Umbilical cord (tissue), 2 donors: ENCODE results near the gene FHIP1B. TPM values are rescaled to one million over a fixed set of nuclear protein-coding genes. Genes with fewer than 3 reads are reported as not detected.
"Not testable (repeated sequence)": the region's sequence is repeated elsewhere in the genome, so short reads cannot be mapped to it uniquely, and the experiment has no call there.

Experiments
- DNase-seq: peaks from one replicate; pipeline ENCODE4 v3.0.0-alpha.2; 2015; ENCODE audit warnings: low spot score
- total RNA-seq: library from RNA; depleted of rRNA; stranded (reverse); fragments of >200 nt; gene quantifications from one replicate; pipeline ENCODE4 v1.2.3, GENCODE V29; 2014; ENCODE audit warnings: low replicate concordance; ENCODE audit not compliant: insufficient read depth

The FHIP1B gene
- total RNA-seq: 11.6 TPM

DNA sequence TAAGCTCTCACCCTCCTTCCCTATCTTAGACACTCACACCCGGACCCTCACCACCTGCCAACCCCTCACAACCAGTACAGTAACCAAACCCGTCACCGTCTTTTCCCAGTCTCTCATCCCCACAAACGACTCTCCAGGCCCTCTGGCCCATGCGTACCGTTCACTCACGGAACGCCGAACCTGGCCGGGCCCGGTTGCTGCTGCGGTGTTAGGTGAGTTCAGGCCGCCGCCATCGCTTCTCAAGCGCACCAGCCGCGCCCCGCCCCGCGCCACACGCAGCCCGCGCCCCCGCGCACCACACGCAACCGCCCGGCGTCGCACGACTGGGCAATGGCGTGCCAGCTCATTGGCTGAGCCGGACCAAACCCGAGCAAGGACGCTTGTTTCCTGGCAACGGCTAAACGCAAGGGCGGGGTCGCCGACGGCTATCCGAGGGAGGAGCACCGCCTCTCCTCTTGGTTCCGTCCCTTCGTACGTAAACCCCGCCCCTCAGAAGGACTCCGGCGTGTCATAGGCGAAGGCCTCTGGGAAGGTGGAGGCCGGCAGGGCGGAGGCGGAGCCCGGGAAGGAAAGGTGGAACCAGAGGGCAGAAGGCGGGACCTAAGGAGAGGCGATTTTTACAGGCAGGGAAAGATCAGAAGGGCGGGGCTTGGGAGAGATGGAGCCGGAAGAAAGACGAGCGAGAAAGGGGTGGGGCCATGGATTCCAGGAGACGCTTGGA is at the start of gene FHIP1B:
Gene FHIP1B (minus strand): TSS at position 250 of the 721 bp plus-strand sequence. CDS start 10,120 bp downstream, outside the sequence.
- DNase-seq: peak; percentile 100

DNA sequence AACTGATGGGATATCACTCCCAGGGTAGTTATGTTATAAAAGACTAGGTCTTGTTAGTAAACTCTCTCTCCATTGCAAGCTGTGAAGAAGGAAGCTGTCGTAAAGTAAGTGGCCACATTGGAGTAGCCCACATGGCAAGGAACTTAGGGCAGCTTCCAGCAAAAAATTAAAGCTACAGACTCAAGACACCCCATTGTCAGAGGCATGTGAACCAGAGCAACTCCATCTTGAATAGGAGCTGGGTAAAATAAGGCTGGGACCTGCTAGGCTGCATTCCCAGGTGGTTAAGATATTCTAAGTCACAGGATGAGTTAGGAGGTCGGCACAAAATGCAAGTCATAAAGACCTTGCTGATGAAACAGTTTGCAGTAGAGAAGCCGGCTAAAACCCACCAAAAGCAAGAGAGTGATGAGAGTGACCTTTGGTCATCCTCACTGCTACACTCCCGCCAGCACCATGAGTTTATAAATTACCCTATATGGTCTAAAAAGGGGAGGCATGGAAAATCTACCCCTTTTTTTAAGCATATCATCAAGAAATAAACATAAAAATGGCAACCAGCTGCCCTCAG is 49.1 kb upstream of the FHIP1B start:
- no peak for DNase-seq

DNA sequence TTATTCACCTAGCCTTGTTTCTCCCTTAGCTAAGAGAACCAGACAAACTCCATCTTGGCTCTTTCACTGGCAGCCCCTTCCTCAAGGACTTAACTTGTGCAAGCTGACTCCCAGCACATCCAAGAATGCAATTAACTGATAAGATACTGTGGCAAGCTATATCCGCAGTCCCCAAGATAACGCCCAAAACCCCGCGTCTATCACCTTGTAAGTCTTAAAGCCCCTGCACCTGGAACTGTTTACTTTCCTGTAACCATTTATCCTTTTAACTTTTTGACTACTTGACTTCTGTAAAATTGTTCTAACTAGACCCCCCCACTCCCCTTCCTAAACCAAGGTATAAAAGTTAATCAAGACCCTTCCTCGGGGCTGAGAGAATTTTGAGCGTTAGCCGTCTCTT is 46.4 kb upstream of the FHIP1B start:
- not testable (repeated sequence) for DNase-seq

DNA sequence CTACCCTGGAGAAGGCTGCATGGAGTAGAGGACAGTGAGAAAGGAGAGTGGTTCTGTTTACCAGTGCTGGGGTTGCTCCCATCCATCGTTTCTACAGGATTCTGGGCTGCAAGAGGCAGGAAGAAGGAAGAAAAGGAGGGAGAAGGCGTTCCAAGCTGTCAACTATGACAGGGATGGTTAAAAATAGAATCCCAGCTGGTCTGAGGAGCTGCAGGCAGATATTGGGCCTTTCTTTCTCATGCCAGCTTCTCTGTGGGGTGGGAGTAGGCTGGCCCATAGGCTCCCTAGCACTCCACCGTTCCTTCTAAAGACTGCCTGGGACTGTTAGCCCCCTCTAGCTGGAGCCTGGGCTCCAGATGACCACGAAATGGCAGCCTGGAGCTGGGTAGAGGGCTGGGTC is 38.8 kb upstream of the FHIP1B start:
- peak; percentile 71 for DNase-seq

DNA sequence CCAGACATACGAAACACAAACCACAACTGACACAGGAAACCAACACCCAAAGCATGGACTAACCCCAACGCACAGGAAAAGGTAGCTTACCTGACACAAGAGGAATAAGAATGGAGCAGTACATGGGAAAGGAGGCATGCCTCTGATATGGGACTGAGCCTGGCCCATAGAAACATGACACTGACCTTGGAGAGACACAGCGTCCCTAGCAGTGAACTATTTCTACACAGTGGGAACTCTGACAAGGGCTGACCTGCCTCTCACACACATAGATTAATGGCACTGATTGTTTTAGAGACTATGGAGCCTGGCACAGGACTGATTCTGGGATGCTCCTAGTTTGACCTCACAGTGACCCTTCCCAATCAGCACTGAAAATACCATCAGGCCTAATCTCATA is 37.2 kb upstream of the FHIP1B start:
- DNase-seq: no peak

DNA sequence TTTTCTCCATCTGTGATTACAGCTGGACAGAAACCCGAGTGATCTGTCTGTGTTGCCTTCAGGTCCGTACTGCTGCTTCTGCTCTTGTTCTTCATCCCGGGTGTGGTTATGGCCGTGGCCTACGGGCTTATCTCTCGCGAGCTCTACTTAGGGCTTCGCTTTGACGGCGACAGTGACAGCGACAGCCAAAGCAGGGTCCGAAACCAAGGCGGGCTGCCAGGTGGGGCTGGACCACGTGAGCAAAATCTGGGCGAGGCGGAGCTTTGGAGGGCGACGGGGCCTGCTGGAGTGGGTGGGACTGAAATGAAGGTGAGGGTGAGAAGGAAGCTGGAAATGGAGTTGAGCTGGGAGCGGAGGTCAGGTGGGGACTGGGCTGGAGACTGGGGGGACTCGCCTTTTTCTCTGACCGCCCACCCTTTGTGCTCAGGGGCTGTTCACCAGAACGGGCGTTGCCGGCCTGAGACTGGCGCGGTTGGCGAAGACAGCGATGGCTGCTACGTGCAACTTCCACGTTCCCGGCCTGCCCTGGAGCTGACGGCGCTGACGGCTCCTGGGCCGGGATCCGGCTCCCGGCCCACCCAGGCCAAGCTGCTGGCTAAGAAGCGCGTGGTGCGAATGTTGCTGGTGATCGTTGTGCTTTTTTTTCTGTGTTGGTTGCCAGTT is 36.3 kb upstream of the FHIP1B start:
- no peak for DNase-seq

DNA sequence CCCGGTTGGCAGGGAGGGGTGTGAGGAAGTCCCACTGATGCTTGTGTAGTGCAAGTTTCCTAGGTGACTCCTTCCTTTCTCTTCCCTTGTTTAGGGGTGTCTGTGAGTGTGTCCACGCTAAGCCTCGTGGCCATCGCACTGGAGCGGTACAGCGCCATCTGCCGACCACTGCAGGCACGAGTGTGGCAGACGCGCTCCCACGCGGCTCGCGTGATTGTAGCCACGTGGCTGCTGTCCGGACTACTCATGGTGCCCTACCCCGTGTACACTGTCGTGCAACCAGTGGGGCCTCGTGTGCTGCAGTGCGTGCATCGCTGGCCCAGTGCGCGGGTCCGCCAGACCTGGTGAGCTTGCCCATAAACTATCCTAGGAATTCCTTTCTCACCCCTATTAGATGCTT is 35.6 kb upstream of the FHIP1B start:
- DNase-seq: no peak

DNA sequence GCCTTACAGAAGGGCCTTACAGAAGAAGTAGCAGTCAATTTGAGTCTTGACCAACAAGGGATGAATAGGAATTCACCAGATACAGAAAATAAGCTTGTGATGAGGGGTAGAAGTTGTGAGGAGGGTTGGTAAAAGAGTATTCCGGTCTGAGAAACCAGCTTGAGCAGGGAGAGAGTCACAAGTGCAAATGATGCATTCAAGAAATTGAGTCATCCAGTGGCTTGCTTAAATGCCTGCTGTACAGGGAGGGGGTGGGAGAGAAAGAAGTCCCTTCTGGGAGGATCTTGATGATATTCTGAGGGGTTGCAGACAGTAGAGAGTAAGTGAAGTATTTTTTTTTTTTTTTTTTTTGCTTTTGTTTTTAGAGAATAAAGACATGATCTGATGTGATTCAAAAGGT is 34.4 kb upstream of the FHIP1B start:
- DNase-seq: no peak

DNA sequence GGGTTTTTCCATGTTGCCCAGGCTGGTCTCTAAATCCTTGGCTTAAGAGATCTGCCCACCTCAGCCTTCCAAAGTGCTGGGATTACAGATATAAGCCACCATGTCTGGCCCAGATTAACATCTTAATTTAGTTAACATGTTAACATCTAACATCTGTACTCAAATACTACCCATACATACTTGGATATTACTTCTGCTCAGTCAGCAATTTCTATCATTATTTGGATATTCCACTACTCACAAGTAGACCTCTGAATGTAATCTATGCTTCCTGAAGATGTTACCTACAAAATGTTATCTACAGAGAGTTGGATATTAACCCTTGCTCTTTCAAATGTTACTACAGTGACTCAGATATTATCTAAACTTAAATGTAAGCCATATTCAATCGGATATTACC is 29.2 kb upstream of the FHIP1B start:
- no peak for DNase-seq

DNA sequence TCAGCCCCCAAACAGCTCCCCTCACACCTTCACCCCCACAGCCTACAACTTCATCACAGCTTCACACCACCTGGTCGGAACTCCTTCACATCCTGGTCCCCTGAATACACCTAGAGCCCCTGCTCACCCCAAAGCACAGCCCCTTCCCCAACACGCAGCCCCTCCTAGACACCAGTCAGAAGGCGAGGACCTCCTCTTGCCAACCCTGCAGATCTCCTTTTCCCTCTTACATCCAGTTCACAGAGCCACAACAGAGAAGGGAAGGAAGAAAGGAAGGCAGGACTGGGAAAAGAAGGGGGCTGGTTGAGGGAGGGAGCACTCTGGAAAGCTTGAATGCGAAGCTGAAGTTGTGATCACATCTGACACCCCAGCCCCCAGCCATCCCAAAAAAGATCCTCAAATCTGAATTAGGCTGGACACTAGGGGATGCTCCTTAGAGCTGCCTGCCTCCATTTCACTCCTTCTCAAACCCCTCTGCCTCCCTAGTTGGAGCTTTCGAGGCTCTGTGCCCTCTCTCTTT is 25.8 kb upstream of the FHIP1B start:
- DNase-seq: no peak

DNA sequence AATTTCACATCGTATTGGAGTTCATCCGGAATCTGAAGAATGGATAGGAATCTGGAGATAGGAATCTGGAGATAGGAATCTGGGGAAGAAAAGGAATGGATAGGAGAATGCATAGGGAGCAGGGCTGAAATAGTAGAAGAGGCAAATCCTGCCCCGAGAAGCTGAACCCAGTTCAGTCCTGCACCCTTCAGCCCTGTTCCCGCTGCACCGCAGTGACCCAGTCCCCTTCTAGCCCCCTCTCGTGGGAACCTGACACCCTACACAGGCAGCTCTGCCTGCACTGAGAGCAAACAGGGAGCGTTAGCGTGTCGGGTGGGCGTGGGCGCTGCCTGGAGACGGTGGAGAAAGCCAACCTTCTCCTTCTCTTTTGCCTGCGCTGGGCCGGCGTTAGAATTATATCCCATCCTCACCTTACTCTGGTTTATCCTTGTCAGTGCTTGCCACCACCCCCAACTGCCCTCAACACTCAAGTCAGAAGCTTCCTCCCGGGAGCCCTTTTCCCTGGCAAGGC is 24.2 kb upstream of the FHIP1B start:
- DNase-seq: no peak

DNA sequence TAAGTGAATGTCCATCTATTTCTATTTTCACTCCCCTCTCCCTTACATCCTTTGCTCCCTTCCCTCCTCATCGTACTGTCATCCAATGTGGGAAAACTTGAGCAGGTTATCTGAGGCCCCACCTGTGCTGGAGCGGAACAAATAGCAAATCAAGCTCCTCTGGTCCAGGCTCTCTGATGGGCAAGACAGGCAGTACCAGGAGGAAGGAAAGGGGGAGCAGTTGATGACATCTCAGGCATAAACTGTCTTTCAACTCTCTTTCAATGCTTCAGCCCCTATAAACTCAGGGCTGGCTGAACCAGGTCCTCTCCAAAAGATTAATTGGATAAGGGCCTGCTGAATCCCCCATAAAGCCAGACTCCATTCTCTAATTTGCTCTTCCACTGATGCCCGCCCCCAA is 23.7 kb upstream of the FHIP1B start:
- no peak for DNase-seq

DNA sequence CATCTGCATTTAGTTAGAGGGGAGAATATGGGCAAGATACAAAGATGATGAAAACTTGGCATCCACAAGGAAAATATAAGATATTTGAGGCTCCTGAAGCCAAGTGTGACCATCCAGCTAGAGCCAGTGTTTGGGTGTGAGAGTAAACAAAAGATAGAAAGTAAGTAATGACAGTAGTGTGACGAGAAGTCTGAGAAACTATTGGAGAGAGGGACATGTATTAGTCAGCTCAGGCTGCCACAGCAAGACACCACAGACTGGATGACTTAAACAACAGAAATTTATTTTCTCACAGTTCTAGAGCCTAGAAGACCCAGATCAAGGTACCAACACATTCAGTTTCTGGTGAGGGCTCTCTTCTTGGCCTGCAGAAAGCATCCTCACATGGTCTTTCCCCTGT is 18.8 kb upstream of the FHIP1B start:
- no peak for DNase-seq

DNA sequence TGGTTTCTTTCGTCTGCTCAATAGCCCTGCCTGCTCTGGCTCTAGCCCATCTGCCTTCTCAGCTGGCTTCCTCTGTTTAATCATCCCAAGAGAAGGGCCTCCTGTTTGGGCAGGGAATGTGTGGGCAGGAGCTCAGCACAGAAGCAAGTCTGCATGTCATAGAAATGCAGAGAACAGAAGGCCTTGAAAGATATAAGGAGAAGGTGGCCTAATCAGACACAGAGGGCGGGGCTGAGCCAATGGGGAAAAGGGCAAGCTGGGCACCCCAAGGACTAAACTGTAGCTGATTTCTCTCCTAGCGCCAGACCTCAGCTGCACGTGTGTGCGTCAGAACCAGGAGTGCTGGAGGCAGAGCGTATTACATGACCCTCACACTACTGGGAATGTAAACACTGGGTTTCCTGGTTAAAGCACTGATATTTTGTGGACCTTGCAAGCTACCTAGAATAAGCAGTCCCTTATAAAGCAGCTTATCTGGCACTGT is 17.6 kb upstream of the FHIP1B start:
- DNase-seq: peak; percentile 49

DNA sequence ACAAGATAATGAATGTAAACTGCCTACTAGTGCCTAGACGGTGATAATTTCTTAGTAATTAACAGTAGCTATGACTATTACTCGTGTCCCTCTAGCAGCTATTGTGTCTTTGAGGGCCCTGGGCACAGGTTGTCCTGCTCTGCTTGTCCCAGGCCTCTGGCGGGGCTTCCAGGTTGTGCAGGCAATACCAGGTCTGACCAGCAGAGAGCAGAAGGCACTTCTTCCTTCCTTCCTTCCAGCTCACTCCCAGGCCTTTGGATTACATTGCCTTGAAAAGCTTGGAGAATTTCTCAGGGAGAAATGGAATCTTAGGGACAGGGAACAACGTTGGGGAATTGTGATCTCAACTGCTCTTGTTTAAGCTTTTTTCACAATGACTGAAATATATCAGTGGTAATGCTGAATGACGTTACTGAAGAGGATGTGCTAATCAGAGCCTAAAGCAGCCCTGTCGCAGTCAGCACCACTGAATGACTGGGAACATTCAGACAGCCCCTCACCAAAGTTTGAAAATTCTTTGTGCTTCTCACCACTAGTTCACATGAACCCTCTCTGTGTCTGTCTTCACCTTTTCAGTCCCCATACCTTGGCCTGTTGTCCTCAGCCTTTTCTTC is 16.8 kb upstream of the FHIP1B start:
- DNase-seq: peak; percentile 79

DNA sequence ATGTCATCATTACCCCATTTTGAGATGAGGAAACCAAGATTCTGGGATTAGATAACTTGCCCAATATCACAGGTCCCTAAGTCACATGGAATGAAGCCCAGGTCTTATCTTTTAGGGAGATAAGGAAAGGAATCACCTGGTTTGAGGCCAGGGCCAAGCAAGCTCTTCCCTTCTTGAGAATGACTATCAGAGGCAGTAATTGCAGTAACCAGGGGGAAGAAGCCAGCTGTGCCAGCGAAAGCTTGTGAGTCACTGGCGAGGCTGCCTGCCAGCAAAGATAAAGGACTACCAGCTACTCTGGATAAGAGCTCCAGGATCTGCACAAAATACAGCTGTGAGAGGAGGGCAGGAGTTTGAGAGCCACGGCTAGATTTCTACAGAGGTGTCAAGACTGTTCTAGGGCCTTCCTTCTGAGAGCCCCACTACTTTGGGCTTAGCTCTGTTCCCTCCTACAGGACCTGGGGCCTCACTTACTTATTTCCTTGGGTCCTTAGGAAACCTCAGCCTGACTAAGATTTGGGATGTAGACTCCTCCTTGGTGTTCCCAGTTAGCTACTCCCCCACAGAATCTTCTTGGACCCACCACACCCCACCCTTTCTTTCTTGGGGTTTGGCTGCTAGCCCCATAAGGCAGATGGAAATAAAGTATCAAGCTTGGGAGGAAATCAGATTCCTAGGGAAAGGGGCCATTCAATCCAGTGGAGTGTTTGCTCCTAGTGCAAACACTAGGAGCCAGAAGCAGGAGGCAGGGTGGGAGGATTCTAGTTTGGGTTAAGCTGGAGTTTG is 15.5 kb upstream of the FHIP1B start:
- peak; percentile 96 for DNase-seq

DNA sequence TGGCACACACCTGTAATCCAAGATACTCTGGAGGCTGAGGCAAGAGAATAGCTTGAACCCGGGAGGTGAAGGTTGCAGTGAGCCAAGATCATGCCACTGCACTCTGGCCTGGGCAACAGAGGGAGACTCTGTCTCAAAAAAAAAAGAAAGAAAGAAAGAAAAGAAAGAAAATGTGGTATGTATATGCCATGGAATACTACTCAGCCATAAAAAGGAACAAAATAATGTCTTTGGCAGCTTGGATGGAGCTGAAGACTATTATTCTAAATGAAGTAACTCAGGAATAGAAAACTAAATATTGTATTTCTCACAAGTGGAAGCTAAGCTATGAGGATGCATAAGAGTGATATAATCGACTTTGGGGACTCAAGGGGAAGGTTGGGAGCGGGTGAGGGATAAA is 14.5 kb upstream of the FHIP1B start:
- not testable (repeated sequence) for DNase-seq

DNA sequence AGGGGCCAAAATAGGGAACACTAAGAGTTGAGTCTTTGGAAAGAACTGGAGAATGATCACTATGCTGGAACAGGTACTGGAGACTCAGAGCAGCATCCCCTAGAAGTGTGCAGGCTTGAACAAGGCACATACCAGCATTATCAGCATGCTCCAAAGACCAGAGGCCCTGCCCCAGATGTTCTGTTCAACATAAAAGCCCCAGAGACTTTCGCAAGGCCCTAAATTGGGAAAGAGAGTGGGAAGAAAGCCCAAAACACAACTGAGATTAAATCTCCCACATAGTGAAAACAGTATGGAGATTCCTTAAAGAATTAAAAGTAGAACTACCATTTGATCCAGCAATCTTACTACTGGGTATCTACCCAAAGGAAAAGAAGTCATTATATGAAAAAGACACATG is 13.8 kb upstream of the FHIP1B start:
- peak; percentile 93 for DNase-seq

DNA sequence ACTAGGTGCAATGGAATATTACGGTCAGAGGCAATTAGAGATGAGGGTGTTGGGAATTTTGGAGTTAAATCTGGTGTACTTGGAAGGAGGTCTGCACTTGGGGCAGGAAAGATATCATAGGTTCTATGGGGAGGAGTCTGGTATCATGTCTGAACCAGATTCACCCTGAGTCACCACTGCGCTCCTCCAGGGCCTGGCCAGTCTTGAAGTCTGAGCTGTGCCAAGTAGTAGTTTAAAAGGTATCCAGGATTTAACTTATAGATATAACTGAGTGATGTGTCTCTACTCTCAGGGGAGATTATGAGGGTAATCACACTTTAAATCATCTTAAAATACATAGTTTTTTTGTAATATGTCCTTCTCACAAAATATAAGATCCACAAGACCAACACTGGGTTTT is 11.1 kb upstream of the FHIP1B start:
- DNase-seq: peak; percentile 67

DNA sequence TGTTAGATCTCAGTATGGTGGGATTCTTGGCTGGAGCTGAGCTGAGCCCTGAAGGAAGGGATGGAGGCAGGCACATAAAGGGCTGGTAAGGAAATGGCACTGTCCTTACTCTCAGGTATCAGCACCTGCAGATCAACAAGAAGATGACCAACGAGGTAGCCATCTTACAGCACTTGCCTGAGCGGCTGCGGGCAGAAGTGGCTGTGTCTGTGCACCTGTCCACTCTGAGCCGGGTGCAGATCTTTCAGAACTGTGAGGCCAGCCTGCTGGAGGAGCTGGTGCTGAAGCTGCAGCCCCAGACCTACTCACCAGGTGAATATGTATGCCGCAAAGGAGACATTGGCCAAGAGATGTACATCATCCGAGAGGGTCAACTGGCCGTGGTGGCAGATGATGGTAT is 6.9 kb upstream of the FHIP1B start:
- no peak for DNase-seq

DNA sequence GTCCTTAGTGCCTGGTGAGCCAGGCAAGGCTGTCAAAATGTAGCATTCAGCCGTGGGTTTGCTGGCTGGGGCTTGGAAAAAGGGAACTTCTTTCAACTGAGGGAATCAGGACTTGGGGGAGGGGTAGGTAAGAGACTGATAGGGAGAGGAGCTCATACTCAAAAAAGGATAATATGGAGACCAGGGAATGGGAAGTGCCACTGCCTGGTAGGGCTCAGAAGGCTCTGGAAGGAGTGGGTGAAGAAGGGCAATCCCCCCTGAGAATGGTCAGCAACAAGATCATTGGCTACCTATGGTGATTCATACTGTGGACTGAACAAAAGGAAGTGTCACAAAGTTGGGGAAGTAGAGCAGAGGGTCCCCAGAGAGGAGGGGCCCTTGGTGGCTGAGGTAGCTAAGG is 6.3 kb upstream of the FHIP1B start:
- DNase-seq: no peak
